ENCODE data around the gene GRM6. TPM values are rescaled to one million over a fixed set of nuclear protein-coding genes. Genes with fewer than 3 reads are reported as not detected.
A peak's percentile ranks its signal among the peaks of the same experiment; 100 is the strongest.

The GRM6 gene
- not detected for total RNA-seq
- long read RNA-seq, result 0 reads

GRCh38 chr5:178994580-178995340 is at the start of gene GRM6:
Gene GRM6, minus strand, starts transcription at chr5:178995320. Its CDS starts 376 bp downstream, at chr5:178994944.
- Histone ChIP-seq H3K27ac (no peak within 1 kb of the TSS), H3K4me1 (no peaks in the 10 kb centered on the region), H3K4me3 (no peak within 1 kb of the TSS), H3K9me3 (no peaks in the 10 kb centered on the region), H3K36me3 (no peaks in the 10 kb centered on the region), H3K27me3 (ENCODE audit: low read depth) (peaks cover 34% of the 10 kb centered on the region)
- no peak for TF ChIP-seq CTCF (IDR thresholded peaks at IDR 0.05)
- intact Hi-C loops (cut with DNase I), result no loop called here
- DNase-seq (no peak), ATAC-seq (no peak)

- Histone ChIP-seq H3K4me3 (no peak overlapping the region), H3K9me3 (peaks cover 48% of the 10 kb centered on the region), H3K4me1 (no peaks in the 10 kb centered on the region), H3K27me3 (ENCODE audit: low read depth) (no peaks in the 10 kb centered on the region), H3K27ac (no peak overlapping the region), H3K36me3 (no peaks in the 10 kb centered on the region)
- intact Hi-C loops (cut with DNase I), result no loop called here
- DNase-seq, result no peak
- no peak for ATAC-seq
- TF ChIP-seq CTCF (IDR thresholded peaks at IDR 0.05), result no peak
These were observed 49.6 kb upstream of the GRM6 start for GRCh38 chr5:179044765-179045164.

GRCh38 chr5:179033004-179033580 is 38.0 kb upstream of the GRM6 start:
- DNase-seq (no peak), ATAC-seq (no peak)
- H3K36me3 ChIP-seq, result peaks cover 44% of the 10 kb centered on the region
- no peak overlapping the region for H3K4me3 ChIP-seq
- no peaks in the 10 kb centered on the region for H3K27me3 ChIP-seq (ENCODE audit: low read depth)
- intact Hi-C loops (cut with DNase I), result no loop called here
- H3K9me3 ChIP-seq, result peaks cover 99% of the 10 kb centered on the region
- no peak for TF ChIP-seq CTCF (IDR thresholded peaks at IDR 0.05)
- no peak overlapping the region for H3K27ac ChIP-seq
- no peaks in the 10 kb centered on the region for H3K4me1 ChIP-seq

GRCh38 chr5:179023528-179024189 is 28.5 kb upstream of the GRM6 start, which contains the start of gene ZNF879:
Gene ZNF879, plus strand, starts transcription at chr5:179023804. Its CDS starts 1,201 bp downstream, at chr5:179025005.
- intact Hi-C loops (cut with DNase I), result no loop called here

More at GRCh38 chr5:179023528-179024189, 28.5 kb upstream of the GRM6 start, which contains the start of gene ZNF879:
- peaks cover 10% of the 10 kb centered on the region for H3K4me1 ChIP-seq
- no peaks in the 10 kb centered on the region for H3K27me3 ChIP-seq (ENCODE audit: low read depth)
- H3K9me3 ChIP-seq, result peaks cover 25% of the 10 kb centered on the region
- peak; percentile 96 for DNase-seq
- peak within 1 kb of the TSS; percentile 90 for H3K27ac ChIP-seq
- TF ChIP-seq CTCF (IDR thresholded peaks at IDR 0.05), result no peak
- peak; percentile 99 for ATAC-seq
- H3K4me3 ChIP-seq, result peak within 1 kb of the TSS; percentile 78
- H3K36me3 ChIP-seq, result peaks cover 25% of the 10 kb centered on the region

Measured in lower lobe of right lung (tissue), 2 donors.